Activated gamma-delta T cell treated with Interleukin-2 at 50 U/mL for 16 hours (primary cell): ENCODE measurements around the gene UNC45A.

Experiments used
- DNase-seq: peaks from one replicate; pipeline ENCODE4 v3.0.0-alpha.2; 2020

Gene UNC45A

DNA sequence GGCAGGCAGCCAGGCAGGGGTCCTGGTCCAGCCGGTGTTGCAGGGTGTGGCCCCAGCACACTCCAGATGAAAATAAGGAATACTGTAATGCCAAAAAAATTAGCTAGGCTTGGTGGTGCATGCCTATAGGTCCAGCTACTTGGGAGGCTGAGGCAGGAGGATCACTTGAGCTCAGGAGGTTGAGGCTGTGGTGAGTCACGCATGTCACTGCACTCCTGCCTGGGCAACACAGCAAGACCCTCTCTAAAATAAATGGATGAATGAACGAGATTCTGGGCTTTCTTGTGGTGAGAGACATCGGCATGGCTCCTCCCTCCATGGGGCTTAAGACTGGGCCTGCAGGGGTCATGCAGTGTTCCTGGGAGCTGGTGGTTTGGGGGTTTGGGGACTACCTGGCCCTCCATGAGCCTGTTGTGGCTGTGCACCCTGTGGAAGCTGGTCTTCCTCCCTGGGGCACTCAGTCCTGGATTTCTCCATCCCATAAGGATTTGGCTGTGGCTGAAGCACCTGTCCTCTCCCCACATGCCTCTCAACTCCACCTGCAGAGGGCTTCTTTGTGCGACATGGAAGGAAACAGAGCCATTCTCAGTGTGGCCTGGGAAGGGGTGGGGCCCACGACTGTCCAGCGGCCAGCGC is 12.0 kb downstream of the UNC45A start:
- DNase-seq: no peak

DNA sequence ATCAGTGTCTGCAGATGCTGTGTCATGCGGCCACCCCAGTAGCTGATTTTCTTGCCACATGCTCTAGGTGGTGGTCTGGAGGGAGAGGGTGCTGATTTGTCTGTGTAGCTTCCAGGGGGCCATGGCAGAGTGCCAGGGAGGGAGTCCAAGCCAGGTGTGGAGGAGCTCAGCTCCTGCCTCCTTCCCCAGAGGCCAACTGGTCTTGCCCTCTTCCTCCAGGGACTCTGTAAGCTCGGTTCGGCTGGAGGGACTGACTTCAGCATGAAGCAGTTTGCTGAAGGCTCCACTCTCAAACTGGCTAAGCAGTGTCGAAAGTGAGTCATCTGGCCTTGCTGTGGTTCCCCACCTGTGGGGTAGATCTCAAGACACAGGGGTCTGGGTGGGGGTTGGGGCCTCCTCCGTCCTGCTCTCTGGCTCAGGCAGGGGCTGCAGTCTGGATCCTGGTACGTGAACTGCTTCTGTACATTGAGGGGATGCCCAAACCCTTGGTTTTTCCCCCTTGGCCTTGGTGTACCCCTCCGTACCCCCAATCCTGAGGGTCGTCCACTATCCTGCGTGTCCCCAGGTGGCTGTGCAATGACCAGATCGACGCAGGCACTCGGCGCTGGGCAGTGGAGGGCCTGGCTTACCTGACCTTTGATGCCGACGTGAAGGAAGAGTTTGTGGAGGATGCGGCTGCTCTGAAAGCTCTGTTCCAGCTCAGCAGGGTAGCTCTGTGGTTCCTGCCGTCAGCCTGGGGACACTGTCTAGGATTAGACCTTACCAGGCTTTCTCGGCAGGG is 12.7 kb downstream of the UNC45A start:
- DNase-seq: no peak

DNA sequence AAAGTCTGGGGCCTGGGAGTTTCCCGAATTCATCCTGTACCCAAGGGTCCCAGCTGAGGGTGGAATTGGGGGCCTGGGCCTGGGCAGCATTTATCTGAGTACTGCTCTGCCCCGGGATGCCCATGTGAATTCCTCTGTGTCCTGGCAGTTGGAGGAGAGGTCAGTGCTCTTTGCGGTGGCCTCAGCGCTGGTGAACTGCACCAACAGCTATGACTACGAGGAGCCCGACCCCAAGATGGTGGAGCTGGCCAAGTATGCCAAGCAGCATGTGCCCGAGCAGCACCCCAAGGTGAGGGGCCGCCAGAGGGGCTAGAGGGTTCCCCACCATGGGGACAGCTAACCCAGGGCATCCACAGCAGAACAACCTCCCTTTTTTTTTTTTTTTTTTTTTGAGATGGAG is 13.4 kb downstream of the UNC45A start:
- no peak for DNase-seq

DNA sequence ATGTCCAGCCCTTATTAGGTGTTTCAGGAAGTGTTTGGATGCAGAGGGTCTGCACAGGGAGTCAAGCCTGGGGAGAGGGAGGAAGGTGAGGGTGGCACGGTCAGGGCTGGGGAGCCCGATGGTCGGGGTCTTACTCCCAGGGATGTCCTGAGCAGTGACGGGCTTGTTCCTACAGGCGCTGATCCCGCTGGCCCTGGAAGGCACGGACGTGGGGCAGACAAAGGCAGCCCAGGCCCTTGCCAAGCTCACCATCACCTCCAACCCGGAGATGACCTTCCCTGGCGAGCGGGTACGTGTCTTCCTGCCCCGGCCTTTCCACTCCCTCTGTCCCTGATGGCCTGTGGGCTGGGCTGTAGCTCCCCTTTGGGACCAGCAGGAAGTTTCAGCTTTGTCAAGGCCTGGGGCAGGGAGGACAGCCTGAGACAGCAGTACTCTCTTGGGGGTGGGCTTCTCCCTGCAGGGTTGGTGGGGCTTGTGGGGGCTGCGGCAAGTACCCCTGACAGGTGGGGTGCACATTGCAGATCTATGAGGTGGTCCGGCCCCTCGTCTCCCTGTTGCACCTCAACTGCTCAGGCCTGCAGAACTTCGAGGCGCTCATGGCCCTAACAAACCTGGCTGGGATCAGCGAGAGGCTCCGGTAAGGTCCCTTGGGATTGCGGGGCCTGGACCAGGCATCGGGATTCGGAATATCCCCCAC is 15.0 kb downstream of the UNC45A start:
- DNase-seq: no peak

DNA sequence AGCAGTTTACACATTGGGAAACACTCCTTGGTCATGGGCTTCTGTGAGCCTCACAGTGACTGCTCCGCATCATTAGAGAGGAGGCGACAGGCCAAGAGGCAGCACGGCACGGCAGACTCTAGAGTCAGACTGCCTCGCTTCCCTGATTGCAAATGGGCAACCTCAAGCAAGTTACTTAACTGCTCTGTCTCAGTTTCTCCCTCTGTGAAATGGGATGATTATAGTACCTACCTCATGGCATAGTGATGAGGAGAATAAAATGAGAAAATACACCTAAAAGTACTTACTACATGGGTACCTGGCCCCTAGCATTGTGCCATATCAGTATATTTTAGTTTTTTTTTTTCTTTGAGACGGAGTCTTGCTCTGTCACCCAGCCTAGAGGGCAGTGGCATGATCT is 15.6 kb downstream of the UNC45A start:
- no peak for DNase-seq

DNA sequence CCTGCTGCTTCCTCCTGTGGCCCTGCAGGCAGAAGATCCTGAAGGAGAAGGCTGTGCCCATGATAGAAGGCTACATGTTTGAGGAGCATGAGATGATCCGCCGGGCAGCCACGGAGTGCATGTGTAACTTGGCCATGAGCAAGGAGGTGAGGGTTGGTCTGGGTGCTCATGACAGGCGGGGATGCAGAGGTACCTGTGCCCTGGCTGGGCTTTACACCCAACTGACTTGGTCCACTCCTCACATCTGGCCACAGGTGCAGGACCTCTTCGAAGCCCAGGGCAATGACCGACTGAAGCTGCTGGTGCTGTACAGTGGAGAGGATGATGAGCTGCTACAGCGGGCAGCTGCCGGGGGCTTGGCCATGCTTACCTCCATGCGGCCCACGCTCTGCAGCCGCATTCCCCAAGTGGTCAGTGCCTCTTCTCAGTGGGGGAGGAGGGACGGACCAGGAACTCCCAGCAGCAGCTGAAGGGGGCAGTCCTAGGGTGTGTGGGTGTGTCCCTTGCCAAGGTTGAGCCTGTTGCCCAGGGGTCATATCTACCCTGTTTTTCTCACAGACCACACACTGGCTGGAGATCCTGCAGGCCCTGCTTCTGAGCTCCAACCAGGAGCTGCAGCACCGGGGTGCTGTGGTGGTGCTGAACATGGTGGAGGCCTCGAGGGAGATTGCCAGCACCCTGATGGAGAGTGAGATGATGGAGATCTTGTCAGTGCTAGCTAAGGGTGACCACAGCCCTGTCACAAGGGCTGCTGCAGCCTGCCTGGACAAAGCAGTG is 18.0 kb downstream of the UNC45A start:
- no peak for DNase-seq

- no peak for DNase-seq
Measured at GRCh38 chr15:90953947-90954711, 19.0 kb downstream of the UNC45A start.

DNA sequence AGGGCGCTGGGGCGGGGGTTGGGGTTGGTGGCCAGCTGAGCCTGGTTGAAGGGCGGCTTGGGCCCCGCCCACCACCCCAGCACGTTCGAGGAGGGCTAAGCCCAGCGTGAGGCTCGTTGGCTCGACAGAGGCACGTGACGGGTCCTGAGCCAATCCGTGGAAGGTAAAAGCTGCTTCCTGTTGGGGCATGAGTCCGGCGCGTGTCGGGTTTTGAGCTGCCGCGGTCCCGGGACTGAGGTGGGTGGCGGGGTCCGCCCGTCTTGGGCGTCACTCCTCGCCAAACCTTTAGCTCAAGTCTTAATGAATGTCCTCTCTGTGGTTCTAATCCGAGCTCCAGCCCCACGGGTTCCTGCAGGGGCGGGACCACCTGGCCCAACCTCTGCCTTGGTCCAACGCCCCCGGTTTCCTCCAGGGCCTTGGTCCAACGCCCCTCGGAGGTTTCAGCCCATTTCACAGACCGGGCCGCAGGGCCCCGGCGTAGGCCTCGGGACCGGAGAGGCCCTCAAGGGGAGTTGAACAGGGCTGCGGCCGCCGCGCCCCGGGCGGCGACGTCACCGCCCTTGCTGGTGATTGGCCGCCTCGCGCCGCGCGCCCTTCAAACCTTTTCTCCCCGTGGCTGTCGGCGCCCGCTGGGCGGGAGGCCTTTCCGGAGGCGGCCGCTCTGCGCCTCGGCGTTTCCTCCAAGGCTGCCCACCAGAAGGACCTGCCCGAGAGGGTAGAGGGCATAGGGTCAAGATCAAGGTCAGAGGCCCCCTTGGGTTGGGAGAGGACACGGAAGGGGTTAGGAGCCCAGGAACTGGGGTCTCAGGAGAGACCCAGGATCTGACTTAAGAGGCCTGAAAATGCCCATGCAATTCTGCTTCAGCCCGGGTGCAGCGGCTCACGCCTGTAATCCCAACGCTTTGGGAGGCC is 19.9 kb downstream of the UNC45A start, which contains the start of gene RCCD1:
TSS of gene RCCD1 (plus strand) at position 173 of the 912 bp plus-strand sequence. CDS start 1,851 bp downstream, outside the sequence.
- DNase-seq: peak; percentile 83

DNA sequence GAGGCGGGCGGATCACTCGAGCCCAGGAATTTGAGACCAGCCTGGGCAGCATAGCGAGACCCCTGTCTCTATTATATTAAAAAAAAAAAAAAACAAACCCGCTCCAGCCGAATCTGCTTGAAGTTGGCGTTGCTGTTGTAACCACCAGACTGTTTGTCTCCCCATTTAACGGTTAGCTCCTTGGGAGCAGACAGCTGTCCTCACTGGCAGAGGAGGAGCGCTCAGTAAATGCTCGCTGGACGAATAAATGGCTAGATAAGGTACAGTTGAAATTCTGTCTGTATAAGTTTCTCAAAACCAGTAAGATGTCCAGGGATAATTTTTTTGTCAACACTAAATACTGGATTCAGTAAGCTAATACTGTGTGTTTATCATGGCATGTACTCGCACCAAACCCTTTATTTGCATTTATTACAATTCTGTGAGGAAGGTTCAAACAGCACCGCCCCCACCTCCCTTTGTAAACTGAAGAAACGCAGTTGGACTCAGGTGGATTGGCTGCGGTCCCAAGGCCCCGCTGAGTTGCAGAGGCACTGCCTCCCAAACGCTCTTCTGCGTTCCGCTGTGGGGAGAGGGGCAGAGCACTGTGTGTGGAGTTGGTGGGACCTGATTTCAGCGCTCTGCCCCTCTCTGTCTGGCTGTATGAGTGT is 20.7 kb downstream of the UNC45A start:
- DNase-seq: no peak

- DNase-seq: peak; percentile 63
Measured at GRCh38 chr15:90956274-90957030, 21.4 kb downstream of the UNC45A start.

GRCh38 chr15:90957031-90957790 is 22.1 kb downstream of the UNC45A start:
- DNase-seq: no peak

DNA sequence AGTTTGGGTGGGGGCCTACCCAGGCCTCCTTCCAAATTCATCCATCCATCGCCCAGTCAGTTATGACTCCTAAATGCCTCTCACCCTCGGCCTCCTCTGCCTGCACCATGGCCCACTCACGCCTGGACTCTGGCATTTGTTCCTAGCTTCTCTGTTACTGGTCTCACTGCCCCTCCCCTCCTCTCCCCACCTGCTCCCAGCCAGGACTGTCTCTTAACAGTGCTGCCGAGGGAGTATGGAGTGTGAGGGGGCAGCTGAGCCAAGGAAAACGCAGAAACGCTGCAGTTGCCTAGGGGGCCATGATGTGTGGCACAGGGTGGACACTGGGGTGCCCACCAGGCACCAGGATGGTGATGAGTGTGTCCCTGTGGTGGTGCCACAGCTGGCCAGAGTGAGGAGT is 22.7 kb downstream of the UNC45A start:
- no peak for DNase-seq

DNA sequence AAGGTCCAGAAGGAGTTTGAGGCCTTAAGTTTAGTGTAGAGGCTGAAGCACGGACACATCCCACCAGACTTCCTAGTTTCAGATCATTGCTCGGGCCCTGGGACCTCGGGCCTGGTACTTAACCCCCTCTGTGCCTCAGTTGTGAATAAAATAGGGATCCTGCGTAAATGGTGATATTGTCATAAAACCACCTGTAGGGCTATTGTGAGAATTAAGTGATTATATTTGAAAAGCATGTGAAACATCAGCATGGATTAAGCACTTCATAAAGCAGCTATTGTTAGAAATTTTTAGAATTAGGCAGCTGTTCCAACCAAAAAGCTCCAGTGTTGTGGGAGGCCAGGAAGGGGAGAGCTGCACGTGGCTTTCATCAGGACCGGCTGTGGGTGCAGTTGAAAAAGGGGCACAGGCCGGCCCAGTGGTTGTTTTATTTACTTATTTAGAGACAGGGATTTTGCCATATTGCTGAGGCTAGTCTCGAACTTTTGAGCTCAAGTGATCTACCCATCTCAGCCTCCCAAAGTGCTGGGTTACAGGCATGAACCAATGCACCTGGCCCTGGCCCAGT is 24.0 kb downstream of the UNC45A start:
- DNase-seq: no peak

GRCh38 chr15:90959894-90960293 is 24.8 kb downstream of the UNC45A start:
- DNase-seq: no peak

DNA sequence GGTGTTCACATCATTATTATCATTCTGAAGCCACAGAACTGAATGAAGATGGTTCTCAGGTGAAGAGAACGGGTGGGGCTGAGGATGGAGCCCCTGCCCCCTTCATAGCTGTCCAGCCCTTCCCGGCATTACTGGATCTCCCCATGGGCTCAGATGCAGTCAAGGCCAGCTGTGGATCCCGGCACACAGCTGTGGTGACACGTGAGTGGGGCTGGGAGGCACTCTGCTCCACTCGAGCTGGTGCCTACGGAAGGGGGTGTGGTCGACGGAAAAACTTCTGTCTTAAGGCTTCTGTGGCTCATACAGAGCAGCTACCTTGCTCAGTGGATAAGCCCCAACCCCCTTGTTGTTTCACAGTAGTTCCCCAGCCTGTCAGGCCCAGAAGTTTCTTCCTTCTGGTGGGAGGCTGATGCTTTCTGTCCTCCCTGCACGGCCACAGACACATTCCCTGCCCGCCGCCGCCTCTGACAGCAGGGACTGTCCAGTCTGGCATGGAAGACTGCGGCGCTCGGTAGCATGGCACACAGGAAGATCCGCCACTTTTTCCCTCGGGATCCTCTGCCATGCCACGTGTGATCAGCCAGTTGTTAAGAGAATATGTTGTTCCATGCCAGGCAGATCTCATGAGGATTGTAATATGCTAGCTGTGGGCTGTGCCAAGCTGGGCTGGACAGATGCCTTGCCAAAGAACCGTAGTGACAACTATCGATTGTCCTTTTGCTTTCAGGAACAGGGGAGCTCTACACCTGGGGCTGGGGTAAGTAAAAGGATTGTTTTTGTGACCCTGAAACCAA is 25.4 kb downstream of the UNC45A start:
- no peak for DNase-seq

GRCh38 chr15:90962021-90962420 is 26.9 kb downstream of the UNC45A start:
- DNase-seq: no peak

DNA sequence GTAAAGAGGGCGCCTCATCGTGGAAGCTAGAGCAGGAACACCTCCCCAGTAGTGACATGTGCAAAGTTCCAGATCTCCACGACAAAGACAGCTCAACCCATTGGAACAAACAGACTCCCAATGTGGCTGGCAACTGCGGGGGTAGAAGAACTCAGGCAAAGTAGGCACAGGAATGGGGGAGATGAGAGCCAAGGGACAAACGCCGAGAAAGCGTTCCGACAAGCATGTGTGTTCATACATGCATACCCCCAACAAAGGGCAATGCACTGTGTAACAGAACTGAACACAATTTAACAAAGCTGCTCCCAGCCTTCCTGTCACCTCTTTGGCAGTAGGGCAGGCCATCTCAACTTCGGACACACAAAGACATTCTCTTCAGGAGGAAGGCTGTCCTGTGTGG is 31.2 kb downstream of the UNC45A start:
- no peak for DNase-seq

DNA sequence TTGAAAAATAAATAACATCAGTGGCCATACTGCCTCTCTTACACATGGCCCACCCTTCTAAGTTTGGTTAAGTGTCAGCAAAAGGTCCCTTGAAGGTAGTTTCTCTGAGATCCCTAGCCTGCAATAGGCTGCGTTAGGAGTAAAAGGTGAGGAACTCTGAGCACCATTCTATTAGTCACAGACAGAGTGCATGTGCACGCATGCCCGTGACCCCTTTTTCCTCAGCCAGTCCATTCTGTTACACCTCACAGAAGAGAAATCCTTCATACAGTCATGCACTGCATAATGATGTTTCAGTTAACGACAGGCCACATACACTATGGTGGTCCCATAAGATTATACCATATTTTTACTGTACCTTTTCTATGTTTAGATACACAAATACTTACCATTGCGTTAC is 32.1 kb downstream of the UNC45A start:
- DNase-seq: no peak
